Measurements from ENCODE around the gene ABCC4.
"Not testable (repeated sequence)": the region's sequence is repeated elsewhere in the genome, so short reads cannot be mapped to it uniquely, and the experiment has no call there.

The ABCC4 gene

GRCh38 chr13:95198606-95199005, 102.6 kb downstream of the ABCC4 start:
- not testable (repeated sequence) for DNase-seq (ENCODE audit: low read depth)

- DNase-seq (ENCODE audit: low read depth), result no peak
These were observed 103.7 kb downstream of the ABCC4 start for GRCh38 chr13:95197548-95197947.

GRCh38 chr13:95195146-95195545, 106.1 kb downstream of the ABCC4 start:
- no peak for DNase-seq (ENCODE audit: low read depth)

- DNase-seq (ENCODE audit: low read depth), result no peak
These were observed 107.6 kb downstream of the ABCC4 start for GRCh38 chr13:95193509-95194230.

- DNase-seq (ENCODE audit: low read depth), result no peak
These were observed 108.3 kb downstream of the ABCC4 start for GRCh38 chr13:95192998-95193397.

- DNase-seq (ENCODE audit: low read depth), result not testable (repeated sequence)
These were observed 108.7 kb downstream of the ABCC4 start for GRCh38 chr13:95192564-95192945.

GRCh38 chr13:95191821-95192563, 109.3 kb downstream of the ABCC4 start:
- DNase-seq (ENCODE audit: low read depth), result peak; percentile 50

- no peak for DNase-seq (ENCODE audit: low read depth)
These were observed 113.1 kb downstream of the ABCC4 start for GRCh38 chr13:95188128-95188527.

- peak; percentile 12 for DNase-seq (ENCODE audit: low read depth)
These were observed 115.4 kb downstream of the ABCC4 start for GRCh38 chr13:95185851-95186250.

- DNase-seq (ENCODE audit: low read depth), result no peak
These were observed 115.9 kb downstream of the ABCC4 start for GRCh38 chr13:95185311-95185710.

GRCh38 chr13:95184317-95184716, 116.9 kb downstream of the ABCC4 start:
- no peak for DNase-seq (ENCODE audit: low read depth)

GRCh38 chr13:95182570-95183265, 118.5 kb downstream of the ABCC4 start:
- no peak for DNase-seq (ENCODE audit: low read depth)

GRCh38 chr13:95181586-95181985, 119.7 kb downstream of the ABCC4 start:
- DNase-seq (ENCODE audit: low read depth), result no peak

GRCh38 chr13:95180513-95181245, 120.6 kb downstream of the ABCC4 start:
- no peak for DNase-seq (ENCODE audit: low read depth)

GRCh38 chr13:95176611-95177259, 124.5 kb downstream of the ABCC4 start:
- no peak for DNase-seq (ENCODE audit: low read depth)

- DNase-seq (ENCODE audit: low read depth), result no peak
These were observed 126.7 kb downstream of the ABCC4 start for GRCh38 chr13:95174517-95174916.

- no peak for DNase-seq (ENCODE audit: low read depth)
These were observed 133.1 kb downstream of the ABCC4 start for GRCh38 chr13:95168191-95168590.

- DNase-seq (ENCODE audit: low read depth), result not testable (repeated sequence)
These were observed 134.2 kb downstream of the ABCC4 start for GRCh38 chr13:95167003-95167402.

- DNase-seq (ENCODE audit: low read depth), result no peak
These were observed 136.4 kb downstream of the ABCC4 start for GRCh38 chr13:95164830-95165229.

- no peak for DNase-seq (ENCODE audit: low read depth)
These were observed 140.9 kb downstream of the ABCC4 start for GRCh38 chr13:95160112-95160906.

GRCh38 chr13:95159458-95159857, 141.8 kb downstream of the ABCC4 start:
- DNase-seq (ENCODE audit: low read depth), result no peak
